GM12874 (cell line): ENCODE data around the gene ZNF419.
"Not testable (repeated sequence)": the region's sequence is repeated elsewhere in the genome, so short reads cannot be mapped to it uniquely, and the experiment has no call there.

Experiments
- TF ChIP-seq, protein P1 (sequence below): IDR thresholded peaks from 2 replicates; pipeline ENCODE4 v1.5.1; 2011; ENCODE audit warnings: low read depth, mild to moderate bottlenecking, control low read depth, low read length, moderate library complexity; ENCODE audit not compliant: insufficient read depth

ZNF419 gene

DNA sequence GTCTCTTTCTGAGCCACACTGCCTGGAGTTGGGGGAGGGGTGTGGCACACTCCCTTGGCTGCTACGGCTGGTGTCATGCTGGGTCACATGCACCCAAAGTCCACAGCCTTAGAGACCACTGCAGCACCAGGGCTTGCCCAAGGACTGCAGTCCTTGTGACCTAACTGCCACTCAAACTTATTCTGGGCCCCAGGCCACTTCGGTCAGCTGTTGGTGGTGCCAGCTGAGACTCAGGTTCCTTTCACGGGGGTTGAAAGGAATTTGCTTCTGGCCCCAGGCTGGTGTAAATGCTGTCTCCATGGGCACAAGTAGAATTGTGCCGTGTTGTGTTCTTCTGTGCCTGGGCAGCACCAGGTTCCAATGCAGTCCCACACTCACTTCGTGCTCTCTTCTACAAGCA lies 21.1 kb upstream of the ZNF419 start:
- TF ChIP-seq, protein P1, sequence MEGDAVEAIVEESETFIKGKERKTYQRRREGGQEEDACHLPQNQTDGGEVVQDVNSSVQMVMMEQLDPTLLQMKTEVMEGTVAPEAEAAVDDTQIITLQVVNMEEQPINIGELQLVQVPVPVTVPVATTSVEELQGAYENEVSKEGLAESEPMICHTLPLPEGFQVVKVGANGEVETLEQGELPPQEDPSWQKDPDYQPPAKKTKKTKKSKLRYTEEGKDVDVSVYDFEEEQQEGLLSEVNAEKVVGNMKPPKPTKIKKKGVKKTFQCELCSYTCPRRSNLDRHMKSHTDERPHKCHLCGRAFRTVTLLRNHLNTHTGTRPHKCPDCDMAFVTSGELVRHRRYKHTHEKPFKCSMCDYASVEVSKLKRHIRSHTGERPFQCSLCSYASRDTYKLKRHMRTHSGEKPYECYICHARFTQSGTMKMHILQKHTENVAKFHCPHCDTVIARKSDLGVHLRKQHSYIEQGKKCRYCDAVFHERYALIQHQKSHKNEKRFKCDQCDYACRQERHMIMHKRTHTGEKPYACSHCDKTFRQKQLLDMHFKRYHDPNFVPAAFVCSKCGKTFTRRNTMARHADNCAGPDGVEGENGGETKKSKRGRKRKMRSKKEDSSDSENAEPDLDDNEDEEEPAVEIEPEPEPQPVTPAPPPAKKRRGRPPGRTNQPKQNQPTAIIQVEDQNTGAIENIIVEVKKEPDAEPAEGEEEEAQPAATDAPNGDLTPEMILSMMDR, result no peak

DNA sequence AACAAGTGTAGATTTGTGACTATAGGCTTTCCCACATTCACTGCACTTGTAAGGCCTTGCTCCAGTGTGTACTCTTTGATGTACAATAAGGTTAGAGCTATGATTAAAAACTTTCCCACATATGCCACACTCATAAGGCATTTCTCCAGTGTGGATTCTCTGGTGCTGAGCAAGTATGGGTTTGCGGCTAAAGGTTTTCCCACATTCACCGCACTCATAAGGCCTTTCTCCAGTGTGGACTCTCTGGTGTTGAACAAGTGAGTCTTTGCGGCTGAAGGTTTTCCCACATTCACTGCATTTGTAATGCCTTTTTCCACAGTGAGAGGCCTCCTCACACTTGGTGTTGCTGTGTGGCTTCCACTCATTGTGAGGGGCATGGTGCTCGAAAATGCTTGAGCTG lies 13.9 kb upstream of the ZNF419 start:
- TF ChIP-seq, protein P1, result no peak

DNA sequence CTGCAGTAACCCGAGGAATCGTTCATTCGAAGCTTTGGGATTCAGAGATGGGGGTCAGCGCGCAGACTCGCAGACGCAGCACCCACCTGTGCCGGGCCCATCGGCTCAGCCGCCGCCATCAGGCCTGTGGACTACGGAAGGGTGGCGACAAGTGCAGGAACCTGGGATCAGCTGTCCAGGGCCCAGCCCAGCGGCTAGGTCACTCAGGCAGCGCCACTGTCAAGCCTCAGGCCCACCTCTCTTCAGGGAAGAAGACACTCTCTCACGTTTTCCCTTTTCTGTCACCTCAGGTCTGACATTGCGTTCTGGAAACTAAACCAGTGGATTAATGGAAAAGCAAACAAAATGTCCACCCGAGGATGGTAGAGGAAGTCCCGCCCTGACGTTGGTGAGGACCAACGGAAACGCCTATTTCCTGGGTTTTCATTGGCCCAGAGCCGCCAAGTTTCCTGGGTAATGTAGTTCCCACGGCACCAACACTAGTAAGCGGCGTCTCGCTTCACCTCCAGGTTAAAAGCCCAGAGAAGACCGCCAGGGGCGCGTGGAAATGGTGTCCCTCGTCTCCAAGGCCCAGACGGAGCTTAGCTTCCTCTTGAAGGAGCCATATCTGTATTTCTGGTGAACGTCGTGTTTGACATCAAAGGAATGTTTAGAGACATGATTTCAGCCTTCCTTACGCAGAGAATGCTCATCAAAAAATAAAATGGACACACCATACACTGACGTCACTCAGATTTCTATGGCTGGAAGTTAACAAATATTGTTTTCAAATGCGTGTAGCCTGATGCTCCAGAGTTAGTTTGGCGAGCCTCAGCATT lies 10.2 kb upstream of the ZNF419 start, which contains the start of gene ZNF772:
Gene ZNF772, minus strand, starts transcription at position 376 of the 818 bp plus-strand sequence. Its CDS starts 257 bp downstream, at position 119.
- TF ChIP-seq, protein P1, result peak; percentile 70

DNA sequence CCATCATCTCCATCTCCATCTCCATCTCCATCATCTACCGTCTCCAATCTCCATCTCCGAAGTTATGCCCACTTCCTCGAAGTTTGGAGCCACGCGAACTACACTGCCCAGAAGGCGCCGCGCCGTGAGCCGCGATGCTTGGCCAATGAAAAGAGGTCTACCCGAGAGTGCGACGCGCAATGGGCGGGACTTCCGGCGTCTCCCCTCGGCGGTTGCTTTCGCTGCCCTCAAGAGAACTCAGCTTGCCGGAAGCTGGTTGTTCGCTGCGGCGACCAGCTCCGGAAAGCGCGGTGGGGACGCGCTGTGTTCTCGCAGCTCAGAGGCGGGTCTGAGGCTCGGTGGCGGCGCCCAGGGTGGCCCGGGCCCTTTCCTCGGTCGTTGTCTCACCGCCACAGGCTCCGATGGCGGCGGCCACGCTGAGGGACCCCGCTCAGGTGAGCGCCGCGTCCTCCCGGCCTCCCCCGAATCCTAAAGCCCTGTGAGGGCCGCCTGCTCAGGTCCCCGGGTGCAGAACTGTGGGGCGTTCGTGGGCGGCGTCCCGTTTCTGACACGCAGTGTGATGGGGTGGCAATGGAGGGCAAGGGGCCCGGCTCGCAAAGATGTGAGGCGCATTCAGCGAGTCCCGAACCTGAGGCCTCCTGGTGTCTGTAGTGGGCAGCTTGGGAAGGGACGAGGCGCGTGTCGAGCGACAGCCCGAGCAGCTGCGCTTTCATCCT lies 12.3 kb downstream of the ZNF419 start, which contains the start of gene ZNF773:
Gene ZNF773, plus strand, starts transcription at position 259 of the 716 bp plus-strand sequence. Its CDS starts 143 bp downstream, at position 402.
- TF ChIP-seq, protein P1, result not testable (repeated sequence)

DNA sequence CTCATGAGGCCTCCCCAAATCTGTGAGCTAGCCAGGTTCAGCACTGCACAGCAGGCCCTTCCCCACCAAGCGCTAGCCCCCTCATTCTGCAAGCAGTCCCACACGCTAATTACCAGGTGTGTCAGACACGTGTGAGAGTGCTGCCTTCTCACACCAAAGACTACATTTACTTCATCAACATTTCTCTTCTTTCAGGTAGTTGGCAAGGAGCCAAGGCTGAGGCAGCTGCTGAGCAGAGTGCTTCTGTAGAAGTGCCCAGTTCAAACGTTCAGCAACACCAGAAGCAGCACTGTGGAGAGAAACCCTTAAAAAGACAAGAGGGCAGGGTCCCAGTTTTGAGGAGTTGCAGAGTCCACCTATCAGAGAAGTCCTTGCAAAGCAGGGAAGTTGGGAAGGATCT lies 18.6 kb downstream of the ZNF419 start:
- TF ChIP-seq, protein P1, result no peak

DNA sequence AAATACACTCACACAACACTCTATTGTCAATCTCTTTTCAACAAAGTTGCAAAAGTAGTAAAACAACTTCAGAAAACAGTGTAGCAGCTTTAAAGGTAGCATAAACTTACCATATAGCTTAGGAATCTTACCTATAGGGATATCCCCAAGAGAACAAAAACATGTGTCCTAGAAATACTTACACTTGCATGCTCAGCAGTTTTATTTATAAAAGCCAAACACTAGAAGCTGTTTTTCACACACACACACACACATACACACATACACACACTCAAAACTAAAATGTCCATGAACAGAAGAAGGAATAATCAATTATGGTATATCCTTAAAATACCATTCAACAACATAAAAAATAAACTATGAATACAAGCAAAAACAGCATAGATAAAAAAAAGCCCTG lies 23.9 kb downstream of the ZNF419 start:
- TF ChIP-seq, protein P1, result no peak

DNA sequence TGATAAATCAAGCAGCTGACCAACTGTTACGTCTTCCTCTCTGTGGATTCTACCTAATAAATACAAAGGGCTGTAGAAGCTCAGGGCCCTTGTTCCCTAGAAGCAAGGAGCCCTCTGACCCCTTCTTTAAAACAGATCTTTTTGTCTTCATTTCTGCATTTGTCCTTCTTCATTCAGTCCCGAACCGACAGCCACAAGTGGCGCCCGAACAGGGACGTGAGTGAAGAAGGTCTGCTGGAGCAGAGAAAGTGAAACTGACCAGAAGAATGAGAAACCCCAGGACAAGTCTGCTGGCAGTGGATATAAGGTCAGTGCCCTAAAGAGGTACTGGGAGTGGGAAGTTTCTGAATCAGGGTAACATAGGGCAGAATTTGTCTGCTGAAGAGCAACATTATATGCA lies 25.3 kb downstream of the ZNF419 start:
- TF ChIP-seq, protein P1, result no peak
